ENCODE results near the gene MYRF.

MYRF gene

GRCh38 chr11:61828379-61828628 lies 75.9 kb downstream of the MYRF start:
- no peak for DNase-seq

GRCh38 chr11:61828629-61829407 lies 76.4 kb downstream of the MYRF start:
- no peak for DNase-seq

- no peak for DNase-seq
These were observed 77.4 kb downstream of the MYRF start for GRCh38 chr11:61829806-61830205.

- no peak for DNase-seq
These were observed 78.0 kb downstream of the MYRF start for GRCh38 chr11:61830237-61831105.

GRCh38 chr11:61832207-61832606 lies 79.8 kb downstream of the MYRF start:
- no peak for DNase-seq

GRCh38 chr11:61832754-61833153 lies 80.3 kb downstream of the MYRF start:
- no peak for DNase-seq

GRCh38 chr11:61833471-61833870 lies 81.0 kb downstream of the MYRF start:
- DNase-seq: no peak

- DNase-seq: no peak
These were observed 81.5 kb downstream of the MYRF start for GRCh38 chr11:61833926-61834277.

- no peak for DNase-seq
These were observed 82.0 kb downstream of the MYRF start for GRCh38 chr11:61834278-61835048.

- no peak for DNase-seq
These were observed 83.8 kb downstream of the MYRF start for GRCh38 chr11:61836193-61836592.

GRCh38 chr11:61837411-61838005 lies 85.1 kb downstream of the MYRF start:
- DNase-seq: no peak
